ENCODE data around the gene COG2. TPM values are rescaled to one million over a fixed set of nuclear protein-coding genes. Genes with fewer than 3 reads are reported as not detected.

COG2 gene
- total RNA-seq, 1 donor, result 23.9 TPM

GRCh38 chr1:230621324-230622030, 20.8 kb upstream of the COG2 start:
- Histone ChIP-seq H3K4me3 (ENCODE audit: insufficient read depth, low read length) (no peak overlapping the region), H3K4me2 (ENCODE audit: insufficient read depth, low read length) (no peak overlapping the region), H3K79me2 (ENCODE audit: insufficient read depth, low read length) (no peaks in the 10 kb centered on the region), H3K27ac (ENCODE audit: low read depth, low read length) (no peak overlapping the region), H4K20me1 (ENCODE audit: insufficient read depth, low read length) (no peaks in the 10 kb centered on the region), H3K36me3 (ENCODE audit: insufficient read depth, low read length) (no peaks in the 10 kb centered on the region), H3K27me3 (ENCODE audit: insufficient read depth, low read length) (peaks cover 2% of the 10 kb centered on the region), H3K4me1 (ENCODE audit: insufficient read depth, low read length) (no peaks in the 10 kb centered on the region), H3K9me3 (ENCODE audit: low read depth, low read length) (no peaks in the 10 kb centered on the region), H2AFZ (ENCODE audit: low read length) (no peak overlapping the region)
- no peak for DNase-seq (ENCODE audit: insufficient read length, low spot score, missing footprints)
- TF ChIP-seq, protein P1, sequence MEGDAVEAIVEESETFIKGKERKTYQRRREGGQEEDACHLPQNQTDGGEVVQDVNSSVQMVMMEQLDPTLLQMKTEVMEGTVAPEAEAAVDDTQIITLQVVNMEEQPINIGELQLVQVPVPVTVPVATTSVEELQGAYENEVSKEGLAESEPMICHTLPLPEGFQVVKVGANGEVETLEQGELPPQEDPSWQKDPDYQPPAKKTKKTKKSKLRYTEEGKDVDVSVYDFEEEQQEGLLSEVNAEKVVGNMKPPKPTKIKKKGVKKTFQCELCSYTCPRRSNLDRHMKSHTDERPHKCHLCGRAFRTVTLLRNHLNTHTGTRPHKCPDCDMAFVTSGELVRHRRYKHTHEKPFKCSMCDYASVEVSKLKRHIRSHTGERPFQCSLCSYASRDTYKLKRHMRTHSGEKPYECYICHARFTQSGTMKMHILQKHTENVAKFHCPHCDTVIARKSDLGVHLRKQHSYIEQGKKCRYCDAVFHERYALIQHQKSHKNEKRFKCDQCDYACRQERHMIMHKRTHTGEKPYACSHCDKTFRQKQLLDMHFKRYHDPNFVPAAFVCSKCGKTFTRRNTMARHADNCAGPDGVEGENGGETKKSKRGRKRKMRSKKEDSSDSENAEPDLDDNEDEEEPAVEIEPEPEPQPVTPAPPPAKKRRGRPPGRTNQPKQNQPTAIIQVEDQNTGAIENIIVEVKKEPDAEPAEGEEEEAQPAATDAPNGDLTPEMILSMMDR (IDR thresholded peaks at IDR 0.05; ENCODE audit: extremely low read depth, low read depth, low read length), result no peak

DNA sequence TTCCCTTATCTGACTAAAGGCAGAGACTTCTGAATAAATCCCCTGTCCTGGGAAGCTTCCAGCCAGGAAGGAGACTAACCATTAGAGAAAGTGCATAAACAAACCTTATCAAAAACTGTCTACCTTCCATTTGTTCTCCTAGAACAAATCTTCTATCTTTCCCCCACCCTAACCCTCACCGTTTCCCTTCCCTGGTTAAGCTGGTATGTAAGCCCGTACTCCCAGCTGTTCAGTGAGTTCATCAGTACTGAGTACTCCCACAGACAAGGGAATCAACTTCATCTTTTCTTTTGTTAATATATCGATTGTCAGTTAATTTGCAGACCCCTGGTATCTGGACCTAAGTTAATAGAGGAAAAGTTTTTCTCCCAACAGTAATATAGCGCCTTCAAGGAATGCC, 20.1 kb upstream of the COG2 start:
- Histone ChIP-seq H3K4me2 (ENCODE audit: insufficient read depth, low read length) (no peak overlapping the region), H3K4me3 (ENCODE audit: insufficient read depth, low read length) (no peak overlapping the region), H3K27ac (ENCODE audit: low read depth, low read length) (no peak overlapping the region), H3K4me1 (ENCODE audit: insufficient read depth, low read length) (no peaks in the 10 kb centered on the region), H2AFZ (ENCODE audit: low read length) (no peak overlapping the region), H3K9me3 (ENCODE audit: low read depth, low read length) (no peaks in the 10 kb centered on the region), H3K79me2 (ENCODE audit: insufficient read depth, low read length) (no peaks in the 10 kb centered on the region), H4K20me1 (ENCODE audit: insufficient read depth, low read length) (no peaks in the 10 kb centered on the region), H3K27me3 (ENCODE audit: insufficient read depth, low read length) (peaks cover 2% of the 10 kb centered on the region), H3K36me3 (ENCODE audit: insufficient read depth, low read length) (no peaks in the 10 kb centered on the region)
- TF ChIP-seq, protein P1 (IDR thresholded peaks at IDR 0.05; ENCODE audit: extremely low read depth, low read depth, low read length), result no peak
- DNase-seq (ENCODE audit: insufficient read length, low spot score, missing footprints), result no peak

DNA sequence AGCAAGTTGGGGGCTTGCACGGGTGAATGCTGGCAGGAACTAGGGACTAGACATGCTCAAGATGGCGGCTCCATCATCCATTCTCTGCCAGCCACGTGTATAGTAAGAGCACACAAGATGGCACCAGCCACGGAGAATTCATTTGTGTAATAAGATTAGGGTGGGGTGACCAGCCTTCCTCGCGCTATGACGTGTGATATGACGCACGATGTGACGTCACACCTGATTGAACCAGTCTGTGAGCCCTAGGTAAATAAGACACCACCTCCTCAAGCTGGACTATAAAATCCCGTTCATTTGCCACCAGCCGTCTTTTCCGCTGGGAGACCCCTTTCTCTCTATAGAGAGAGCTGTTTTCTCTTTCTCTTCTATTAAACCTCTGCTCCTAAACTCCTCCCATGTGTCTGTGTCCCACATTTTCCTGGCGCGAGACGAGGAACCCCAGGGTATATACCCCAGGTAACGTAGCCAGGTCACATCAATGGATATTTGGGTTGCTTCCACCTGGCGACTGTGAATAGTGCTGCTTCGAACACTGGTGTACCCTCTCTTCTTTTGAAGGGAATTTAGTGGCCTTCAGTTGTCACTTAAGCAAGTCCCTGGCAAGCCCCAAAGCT, 18.1 kb upstream of the COG2 start:
- no peak overlapping the region for H3K27ac ChIP-seq (ENCODE audit: low read depth, low read length)
- no peak overlapping the region for H2AFZ ChIP-seq (ENCODE audit: low read length)
- TF ChIP-seq, protein P1 (IDR thresholded peaks at IDR 0.05; ENCODE audit: extremely low read depth, low read depth, low read length), result no peak
- no peaks in the 10 kb centered on the region for H3K27me3 ChIP-seq (ENCODE audit: insufficient read depth, low read length)
- no peaks in the 10 kb centered on the region for H4K20me1 ChIP-seq (ENCODE audit: insufficient read depth, low read length)
- no peak for DNase-seq (ENCODE audit: insufficient read length, low spot score, missing footprints)
- no peaks in the 10 kb centered on the region for H3K4me1 ChIP-seq (ENCODE audit: insufficient read depth, low read length)
- no peaks in the 10 kb centered on the region for H3K79me2 ChIP-seq (ENCODE audit: insufficient read depth, low read length)
- H3K4me2 ChIP-seq (ENCODE audit: insufficient read depth, low read length), result no peak overlapping the region
- H3K9me3 ChIP-seq (ENCODE audit: low read depth, low read length), result no peaks in the 10 kb centered on the region
- no peaks in the 10 kb centered on the region for H3K36me3 ChIP-seq (ENCODE audit: insufficient read depth, low read length)
- no peak overlapping the region for H3K4me3 ChIP-seq (ENCODE audit: insufficient read depth, low read length)

DNA sequence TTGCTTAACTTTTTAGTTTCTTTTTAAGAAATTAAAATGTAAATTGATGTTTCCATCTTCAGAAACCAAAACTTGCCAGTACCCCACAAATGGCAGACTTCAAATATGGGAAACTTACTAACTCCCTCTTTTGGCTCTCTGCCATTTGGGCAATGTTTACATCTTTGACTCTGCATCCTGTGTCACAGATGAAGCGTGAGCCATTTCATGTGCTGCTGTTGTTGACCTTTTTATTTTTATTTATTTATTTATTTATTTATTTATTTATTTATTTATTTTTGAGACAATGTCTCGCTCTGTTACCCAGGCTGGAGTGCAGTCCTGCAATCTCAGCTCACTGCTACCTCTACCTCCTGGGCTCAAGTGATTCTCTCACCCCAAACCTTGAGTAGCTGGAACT, 16.0 kb upstream of the COG2 start:
- H3K4me1 ChIP-seq (ENCODE audit: insufficient read depth, low read length), result no peaks in the 10 kb centered on the region
- no peak overlapping the region for H3K27ac ChIP-seq (ENCODE audit: low read depth, low read length)
- H3K4me3 ChIP-seq (ENCODE audit: insufficient read depth, low read length), result no peak overlapping the region
- no peaks in the 10 kb centered on the region for H3K36me3 ChIP-seq (ENCODE audit: insufficient read depth, low read length)
- H3K79me2 ChIP-seq (ENCODE audit: insufficient read depth, low read length), result no peaks in the 10 kb centered on the region
- no peak for DNase-seq (ENCODE audit: insufficient read length, low spot score, missing footprints)
- no peaks in the 10 kb centered on the region for H3K9me3 ChIP-seq (ENCODE audit: low read depth, low read length)
- H3K27me3 ChIP-seq (ENCODE audit: insufficient read depth, low read length), result no peaks in the 10 kb centered on the region
- no peak overlapping the region for H3K4me2 ChIP-seq (ENCODE audit: insufficient read depth, low read length)
- H4K20me1 ChIP-seq (ENCODE audit: insufficient read depth, low read length), result no peaks in the 10 kb centered on the region
- TF ChIP-seq, protein P1 (IDR thresholded peaks at IDR 0.05; ENCODE audit: extremely low read depth, low read depth, low read length), result no peak
- no peak overlapping the region for H2AFZ ChIP-seq (ENCODE audit: low read length)

Measured in osteoblast (primary cell).